Upper lobe of left lung (tissue), 4 donors: ENCODE measurements around the gene AVP.
"Not testable (repeated sequence)": the region's sequence is repeated elsewhere in the genome, so short reads cannot be mapped to it uniquely, and the experiment has no call there.

Source experiments
- EP300 ChIP-seq, 4 donors: sonication (generic); formaldehyde crosslinking; IDR thresholded peaks; one replicate each; pipeline ENCODE4 v1.5.1; 2017; ENCODE audit warnings: antibody characterized with exemption in 4 of 4, control low read depth in 2 of 4
- POLR2A ChIP-seq, 4 donors: fragments of 450-650 bp; IDR thresholded peaks; one replicate each; pipeline ENCODE4 v1.5.1; 2016 to 2017; ENCODE audit warnings: antibody characterized with exemption in 4 of 4, mild to moderate bottlenecking in 2 of 4
- TF ChIP-seq, protein P1 (sequence below), 6 experiments: fragments of 450-650 bp in 4 of 6; fragments of 200-600 bp in 2 of 6; sonication (generic) in 2 of 6; IDR thresholded peaks; one replicate each; pipeline ENCODE4 v1.5.1; 2016 to 2019; ENCODE audit warnings: antibody characterized with exemption in 6 of 6

DNA sequence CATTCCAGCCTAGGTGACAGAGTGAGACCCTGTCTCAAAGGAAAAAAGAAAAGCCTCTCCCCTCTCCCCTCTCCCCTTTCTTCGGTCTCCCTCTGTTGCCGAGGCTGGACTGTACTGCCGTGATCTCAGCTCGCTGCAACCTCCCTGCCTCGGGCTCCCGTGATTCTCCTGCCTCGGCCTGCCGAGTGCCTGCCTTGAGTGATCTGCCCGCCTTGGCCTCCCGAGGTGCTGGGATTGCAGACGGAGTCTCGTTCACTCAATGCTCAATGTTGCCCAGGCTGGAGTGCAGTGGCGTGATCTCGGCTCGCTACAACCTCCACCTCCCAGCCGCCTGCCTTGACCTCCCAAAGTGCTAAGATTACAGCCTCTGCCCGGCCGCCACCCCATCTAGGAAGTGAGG, 39.6 kb upstream of the AVP start:
- TF ChIP-seq EP300, POLR2A (IDR thresholded peaks at IDR 0.05): not testable (repeated sequence)
- TF ChIP-seq, protein P1, sequence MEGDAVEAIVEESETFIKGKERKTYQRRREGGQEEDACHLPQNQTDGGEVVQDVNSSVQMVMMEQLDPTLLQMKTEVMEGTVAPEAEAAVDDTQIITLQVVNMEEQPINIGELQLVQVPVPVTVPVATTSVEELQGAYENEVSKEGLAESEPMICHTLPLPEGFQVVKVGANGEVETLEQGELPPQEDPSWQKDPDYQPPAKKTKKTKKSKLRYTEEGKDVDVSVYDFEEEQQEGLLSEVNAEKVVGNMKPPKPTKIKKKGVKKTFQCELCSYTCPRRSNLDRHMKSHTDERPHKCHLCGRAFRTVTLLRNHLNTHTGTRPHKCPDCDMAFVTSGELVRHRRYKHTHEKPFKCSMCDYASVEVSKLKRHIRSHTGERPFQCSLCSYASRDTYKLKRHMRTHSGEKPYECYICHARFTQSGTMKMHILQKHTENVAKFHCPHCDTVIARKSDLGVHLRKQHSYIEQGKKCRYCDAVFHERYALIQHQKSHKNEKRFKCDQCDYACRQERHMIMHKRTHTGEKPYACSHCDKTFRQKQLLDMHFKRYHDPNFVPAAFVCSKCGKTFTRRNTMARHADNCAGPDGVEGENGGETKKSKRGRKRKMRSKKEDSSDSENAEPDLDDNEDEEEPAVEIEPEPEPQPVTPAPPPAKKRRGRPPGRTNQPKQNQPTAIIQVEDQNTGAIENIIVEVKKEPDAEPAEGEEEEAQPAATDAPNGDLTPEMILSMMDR (IDR thresholded peaks at IDR 0.05), result not testable (repeated sequence)
